ENCODE data around the gene RBM19.

GRCh38 chr12:113826805-113827538 is 139.2 kb downstream of the RBM19 start:
- TF ChIP-seq CTCF (IDR thresholded peaks at IDR 0.05) (no peak), POLR2A (IDR thresholded peaks at IDR 0.05) (no peak)
